GM19452 (cell line): ENCODE measurements around the gene COL16A1.

Experiments used
- ATAC-seq: cut with Tn5 transposase; IDR thresholded peaks from one replicate; pipeline ENCODE4 v1.9.1; 2021; ENCODE audit not compliant: unreplicated experiment

COL16A1 gene

DNA sequence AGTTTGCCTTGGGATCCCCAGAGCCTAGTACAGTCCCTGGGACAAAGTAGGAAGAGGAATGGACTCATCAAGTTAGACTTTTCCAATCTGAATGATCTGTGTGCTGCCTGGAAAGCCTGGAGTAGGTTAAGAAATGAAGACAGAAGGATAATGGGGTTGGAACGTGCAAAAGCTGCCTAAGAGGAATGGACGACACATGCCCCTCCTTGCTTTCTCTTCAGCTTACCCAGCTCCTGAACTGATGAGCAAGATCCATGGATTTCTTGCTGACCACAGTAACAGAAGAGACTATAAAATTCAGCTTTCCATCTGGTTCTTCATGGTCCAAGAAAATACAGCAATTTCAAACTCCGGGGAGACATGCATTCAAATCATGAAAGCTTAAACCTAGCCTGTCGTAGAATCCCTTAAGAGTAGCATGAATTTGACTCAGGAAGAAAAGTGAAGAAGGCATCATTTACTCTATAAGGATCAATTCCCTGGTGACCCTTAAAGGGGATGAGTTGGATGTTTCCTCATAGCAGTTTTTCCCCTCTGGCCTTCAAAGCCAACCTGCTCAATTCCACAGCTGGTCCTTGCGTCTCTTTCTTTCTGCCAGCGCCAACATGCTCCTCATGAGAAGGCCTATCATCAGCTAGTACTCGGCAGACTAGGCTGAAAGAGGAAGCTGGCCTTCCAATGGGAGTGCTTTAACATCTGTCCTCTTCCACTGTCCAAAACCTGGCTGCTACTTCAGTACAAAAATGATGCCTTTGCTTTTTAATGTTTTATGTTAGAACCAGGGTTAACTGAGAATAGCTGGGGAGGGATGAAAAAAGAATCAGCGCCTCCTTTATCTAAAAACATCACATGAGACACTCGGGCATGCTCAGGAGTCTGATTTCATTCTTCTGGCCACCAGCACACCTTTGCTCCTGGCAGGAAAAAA is 53.4 kb downstream of the COL16A1 start:
- no peak for ATAC-seq

DNA sequence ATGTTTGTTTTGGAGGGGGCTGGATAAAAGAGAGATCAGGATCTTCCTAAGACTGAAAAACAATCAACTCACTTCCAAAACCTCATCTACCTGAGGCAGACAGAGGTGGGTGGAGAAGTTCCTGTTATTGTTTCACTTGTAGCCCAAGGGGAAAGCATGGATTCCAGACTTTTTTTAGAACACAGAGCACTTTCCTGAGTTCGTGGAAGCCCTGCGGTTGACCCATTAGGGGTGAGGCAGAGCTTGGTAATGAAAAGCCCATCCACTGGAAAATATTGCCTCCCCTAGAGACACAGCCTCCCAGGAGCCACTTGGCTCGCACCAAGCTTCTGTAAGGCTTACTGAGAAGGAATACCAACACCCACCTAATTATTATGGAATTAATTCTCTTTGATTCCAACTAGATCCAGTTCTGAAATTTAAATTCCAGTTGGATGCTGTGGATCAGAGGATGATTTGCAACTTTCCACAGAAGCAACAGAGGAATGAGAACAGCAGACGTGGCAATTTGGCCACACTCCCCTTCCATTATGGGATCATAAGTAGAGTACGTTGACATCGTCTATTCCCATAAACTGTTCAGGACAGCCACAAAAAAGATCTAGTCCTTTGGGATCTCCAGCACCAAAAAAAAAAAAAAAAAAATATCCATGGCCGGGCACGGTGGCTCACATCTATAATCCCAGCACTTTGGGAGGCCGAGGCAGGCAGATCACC is 55.0 kb downstream of the COL16A1 start:
- no peak for ATAC-seq

DNA sequence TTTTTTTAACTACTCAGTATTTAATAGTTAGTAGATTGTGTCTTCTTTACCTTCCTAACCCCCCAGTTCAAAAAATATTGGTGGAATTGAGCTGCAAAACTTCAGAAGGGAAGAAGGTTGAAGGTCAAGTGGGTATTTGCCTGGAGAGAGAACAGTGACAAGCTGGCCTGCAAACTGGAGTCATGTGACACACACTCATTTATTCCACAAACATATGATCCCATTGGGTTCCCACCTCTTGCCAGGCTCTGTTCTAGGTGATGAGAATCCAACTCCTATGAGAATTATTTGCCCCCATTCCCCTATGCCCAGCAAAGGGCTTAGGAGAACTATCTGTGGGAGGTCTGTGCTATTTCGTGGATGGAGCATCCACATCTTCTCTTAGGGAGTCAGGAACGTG is 55.6 kb downstream of the COL16A1 start:
- no peak for ATAC-seq

DNA sequence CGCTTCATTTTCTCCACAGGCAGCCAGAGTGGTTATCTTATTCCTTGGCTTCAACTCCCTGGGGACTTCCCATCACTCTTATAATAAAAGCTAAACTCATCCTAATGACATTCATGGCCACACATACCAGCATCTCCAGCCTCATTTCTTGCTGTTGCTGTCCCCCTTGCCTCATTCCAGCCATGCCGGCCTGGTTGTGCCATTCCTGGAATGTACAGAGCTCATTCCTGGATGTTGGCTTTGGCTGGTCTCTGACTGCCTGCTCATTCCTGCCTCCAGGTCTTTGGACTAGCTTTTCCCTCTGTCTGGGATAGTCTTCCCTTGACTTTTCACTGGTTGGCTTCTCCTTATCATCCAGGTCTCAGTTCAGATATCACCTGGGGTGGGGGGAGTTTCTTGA is 56.7 kb downstream of the COL16A1 start:
- no peak for ATAC-seq

DNA sequence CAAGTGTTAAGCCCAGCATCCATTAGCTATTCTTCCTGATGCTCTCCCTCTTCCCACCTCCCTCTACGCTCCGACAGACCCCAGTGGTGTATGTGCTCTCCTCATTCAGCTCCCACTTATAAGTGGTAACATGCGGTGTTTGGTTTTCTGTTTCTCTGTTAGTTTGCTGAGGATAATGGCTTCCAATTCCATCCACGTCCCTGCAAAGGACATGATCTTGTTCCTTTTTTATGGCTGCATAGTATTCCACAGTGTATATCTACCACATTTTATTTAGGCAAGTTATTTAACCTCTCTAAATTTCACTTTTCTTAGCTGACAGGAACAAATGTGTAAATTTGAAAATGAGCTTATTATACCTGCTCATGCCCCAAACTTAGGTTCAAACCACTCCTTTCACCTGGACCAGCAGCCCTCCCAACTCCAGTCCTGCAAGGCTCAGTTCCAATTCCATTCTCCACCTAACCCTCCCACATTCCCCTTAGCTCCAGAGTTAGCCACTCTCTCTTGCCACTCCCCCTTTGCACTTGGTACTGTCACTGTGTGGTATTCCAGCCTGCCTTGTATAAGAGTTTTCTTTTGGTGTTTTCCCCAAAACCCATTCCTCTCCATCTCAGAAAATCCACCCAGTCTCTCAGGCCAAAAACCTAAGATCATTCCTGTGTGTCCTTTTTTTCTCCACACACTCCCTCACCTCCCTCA is 57.4 kb downstream of the COL16A1 start:
- ATAC-seq: no peak

DNA sequence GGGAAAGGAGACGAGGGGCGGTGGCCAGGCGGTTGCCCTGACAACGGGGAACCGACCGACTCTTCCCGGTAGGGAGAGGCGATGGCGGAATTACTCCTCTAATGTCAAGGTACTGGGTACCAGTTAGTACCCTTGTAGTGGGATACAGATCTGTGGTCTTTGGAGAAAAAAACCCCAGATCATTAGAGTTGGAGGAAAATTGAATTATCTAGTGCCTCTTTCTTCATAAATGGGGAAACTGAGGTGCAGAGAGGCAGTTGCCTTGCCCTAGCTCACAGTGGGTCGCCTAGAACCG is 58.6 kb downstream of the COL16A1 start:
- ATAC-seq: no peak

DNA sequence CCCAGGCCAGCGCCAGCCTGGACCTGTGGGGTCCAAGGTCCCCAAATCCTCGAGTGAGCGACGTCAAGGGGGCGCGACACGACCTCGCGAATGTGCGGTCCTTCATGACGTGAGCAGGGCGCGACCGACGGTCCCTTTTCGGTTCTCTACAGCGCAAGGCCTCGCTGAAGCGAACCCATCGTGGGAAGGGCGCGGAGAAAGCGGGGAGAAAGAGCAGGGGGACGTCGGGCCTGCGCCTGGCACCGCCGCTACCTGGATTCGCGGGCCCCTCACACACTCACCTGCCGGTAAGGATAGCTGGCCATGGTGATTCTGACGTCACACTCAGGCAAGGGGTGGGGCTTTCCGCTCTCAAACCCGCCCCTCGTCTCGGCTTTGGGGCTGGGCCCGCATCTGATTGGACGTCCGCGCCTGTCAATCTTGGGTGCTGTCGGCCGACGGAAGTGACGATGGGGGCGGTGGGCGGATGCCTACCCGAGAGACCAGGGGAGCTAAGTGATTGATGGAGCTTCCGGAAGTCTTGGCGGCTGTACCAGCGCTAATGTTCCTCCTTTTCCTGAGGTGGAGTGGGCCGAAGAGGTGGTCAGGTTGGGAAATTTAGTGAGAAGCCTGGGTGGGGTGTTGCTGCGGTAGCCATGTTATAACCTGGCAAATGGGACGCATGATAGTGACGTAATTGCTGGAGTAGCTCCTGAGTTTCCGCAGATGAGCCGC is 59.1 kb downstream of the COL16A1 start, which contains the start of gene PEF1:
Gene PEF1, minus strand, starts transcription at position 317 of the 714 bp plus-strand sequence. Its CDS starts 12 bp downstream, at position 305.
- ATAC-seq: peak; percentile 83

DNA sequence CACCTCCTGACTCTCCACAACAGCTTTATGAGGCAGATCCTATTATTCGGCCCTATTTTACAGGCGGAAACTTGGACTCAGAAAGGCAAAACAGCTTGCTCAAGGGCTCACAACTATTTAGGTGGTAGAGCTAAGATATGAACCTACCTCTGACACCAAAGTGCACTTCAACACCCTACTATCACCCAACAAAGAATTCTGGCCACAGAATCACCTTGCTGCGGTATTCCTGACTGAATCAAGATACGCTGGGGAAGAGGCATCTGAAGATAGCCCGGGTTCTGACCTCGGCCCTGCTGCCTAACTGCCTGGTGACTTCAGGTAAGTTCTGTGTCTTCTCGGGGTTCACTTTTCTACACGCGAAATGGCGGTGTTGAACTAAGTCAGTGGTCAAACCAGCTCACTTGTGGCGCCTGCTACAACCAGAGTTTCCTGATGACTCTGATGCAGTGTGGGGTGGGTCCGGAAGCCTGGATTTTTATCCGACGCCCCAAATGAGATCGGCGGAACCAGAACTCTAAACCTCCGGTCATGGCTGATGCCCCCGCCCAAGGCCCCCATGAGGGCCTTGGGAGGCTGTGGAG is 59.7 kb downstream of the COL16A1 start:
- no peak for ATAC-seq

DNA sequence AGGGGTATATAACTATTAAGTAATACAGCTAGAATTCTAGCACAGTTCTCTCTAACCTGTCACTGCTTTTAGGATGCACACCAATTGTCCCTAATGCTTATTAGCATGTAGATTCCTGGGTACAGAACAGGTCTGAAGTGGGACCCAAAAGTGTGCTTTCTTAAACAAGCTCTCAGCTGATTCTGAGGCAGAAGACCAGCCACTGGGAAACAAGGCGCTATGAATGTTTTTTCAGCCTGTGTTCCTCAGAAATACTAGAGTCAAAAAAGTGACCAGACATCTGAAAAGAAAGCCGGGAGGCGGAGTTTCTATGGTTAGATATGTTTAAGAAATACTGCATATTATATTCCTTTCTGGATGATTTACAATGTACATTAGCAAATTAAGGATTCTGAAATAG is 60.9 kb downstream of the COL16A1 start:
- ATAC-seq: no peak

DNA sequence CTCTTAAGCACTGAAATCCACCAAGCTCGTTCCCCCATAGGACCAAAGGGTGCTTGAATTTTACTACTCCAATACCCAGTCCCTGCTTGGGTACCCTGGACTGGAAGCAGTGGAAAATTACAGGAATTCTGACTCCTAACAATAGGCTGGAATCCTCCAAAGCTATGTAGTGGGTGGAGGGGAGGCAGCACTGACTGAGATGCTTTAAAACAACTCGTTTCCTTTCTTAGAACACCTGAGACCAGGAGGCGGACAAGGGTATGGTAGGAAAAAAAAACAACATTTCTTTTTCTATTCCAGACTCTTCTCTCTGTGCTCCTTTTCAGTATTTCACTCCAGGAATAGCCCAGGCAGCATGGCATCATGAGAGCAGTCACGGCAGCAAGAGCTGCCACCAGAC is 61.5 kb downstream of the COL16A1 start:
- no peak for ATAC-seq

DNA sequence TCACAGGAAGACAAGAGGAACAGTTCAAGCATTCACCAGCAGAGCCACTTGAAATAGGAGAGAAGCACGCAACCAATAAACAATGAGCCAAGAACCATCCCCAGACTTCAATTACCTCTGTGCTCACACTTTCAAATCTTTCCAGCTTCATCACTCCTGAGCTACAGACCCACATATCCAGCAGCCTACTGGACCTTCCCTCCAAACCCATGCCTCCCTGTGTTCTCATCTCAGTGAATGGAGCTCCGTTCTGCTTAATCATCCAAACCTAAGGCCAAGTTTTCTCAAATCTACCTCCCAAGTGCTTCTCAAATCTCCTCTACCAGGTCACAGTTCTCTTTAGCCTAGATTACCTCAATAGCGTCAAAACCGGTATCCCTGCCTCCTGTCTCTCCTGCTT is 62.9 kb downstream of the COL16A1 start:
- no peak for ATAC-seq

DNA sequence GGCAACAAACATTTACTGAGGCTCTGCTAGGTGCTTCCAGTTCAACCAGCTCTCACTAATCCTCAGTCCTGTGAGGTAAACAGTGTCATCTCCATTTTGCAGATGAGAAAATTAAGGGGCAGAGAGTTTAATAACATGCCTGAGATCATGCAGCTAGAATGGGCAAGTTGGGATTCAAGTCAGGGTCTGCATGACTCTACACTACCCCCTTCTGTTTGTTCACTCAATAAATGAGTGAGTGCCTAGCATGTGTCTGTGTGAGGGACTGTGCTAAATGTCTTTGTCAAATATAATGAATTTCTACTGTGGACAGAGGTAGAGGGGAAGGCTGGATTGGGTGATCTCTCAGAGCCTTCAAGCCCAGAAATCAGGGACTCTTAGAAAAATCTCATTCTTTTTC is 63.6 kb downstream of the COL16A1 start:
- no peak for ATAC-seq

DNA sequence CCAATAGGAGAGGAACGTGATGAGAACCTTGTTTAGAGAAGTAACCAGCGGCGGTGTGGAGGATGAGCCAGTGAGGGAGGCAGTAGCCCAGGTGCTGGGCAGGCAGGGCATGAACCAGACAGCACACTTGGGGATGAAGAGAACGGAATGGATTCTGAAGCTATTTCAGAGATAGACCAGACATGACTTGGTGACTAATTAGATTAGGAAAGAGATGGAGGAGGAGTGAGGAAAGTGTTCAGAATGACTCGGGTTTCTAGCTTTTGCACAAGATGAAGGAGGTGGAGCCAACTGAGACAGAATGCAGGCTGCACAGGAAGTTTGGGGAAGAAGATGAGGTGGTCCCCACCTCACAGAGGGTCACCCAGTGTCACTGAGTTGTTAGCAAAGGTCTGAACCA is 64.3 kb downstream of the COL16A1 start:
- ATAC-seq: no peak

DNA sequence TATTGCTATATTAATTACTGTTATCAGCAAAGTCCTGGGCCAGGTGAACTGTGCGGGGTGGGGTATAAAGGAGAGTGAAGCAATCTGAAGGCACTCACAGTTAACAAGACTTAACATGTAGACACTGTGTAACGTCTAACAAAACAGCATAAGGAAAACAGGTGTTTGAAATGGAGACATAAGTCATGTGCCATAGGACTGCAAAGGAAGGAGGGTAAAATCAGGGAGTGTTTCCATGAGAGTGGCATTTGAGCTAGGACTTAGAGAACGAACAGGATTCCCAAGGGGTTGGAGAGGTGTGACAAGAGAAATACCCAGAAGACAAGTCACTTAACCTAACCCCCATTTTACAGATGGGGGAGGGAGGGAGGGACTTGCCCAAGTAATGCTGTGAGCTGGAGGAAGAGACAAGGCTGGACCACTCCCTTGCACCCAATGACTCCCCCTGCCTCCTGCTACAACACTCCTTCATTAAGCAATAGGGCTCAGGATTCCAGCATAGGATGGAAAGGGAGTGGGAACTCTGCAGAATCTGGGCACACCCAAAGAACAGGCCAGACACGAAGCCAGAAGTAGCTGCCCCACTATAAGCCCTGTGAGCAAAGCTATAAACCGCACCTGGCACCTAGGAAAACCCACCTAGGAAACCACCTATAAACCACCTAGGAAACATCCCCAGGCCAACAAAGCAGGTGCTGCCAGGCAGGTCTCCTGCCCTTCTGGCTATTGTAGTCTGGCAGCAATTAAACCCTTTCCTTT is 65.7 kb downstream of the COL16A1 start:
- ATAC-seq: no peak

DNA sequence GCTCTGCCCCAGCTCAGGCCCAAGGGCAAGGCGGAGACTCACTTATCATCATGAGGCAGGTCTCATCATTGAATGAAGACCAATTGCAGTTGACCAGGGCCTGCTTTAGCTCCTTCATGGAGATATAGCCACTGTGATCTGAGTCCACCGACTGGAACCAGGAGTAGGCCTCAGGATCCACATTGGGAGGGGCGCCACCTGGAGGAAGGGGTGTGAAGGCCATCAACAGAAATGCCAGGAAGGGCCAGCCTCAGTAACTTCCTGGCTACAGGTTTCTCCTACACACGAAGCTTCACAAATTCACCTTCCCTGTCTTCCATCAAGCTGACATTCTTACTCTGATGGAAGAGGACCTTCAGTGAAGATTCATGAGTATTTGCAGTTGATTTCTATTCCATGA is 70.7 kb downstream of the COL16A1 start:
- no peak for ATAC-seq

DNA sequence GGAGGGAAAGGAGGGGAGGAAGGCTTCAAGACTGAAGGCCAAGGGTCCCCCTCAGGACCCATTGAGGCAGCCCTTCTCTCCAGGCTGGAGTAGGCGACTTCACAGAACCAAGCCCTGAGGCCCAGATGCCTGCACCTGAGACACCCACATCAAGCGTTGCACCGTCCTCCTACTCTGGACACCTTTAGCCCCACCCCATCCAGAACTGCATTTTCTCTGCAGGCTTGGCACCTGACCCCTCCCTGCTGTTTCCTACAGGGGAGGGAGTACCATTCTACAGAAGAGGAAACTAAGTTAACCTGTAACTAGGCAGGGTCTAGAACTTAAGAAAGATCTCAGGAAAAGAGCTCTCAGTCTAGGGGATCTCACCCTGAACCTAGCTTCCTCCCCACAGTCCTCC is 71.2 kb downstream of the COL16A1 start:
- ATAC-seq: no peak

DNA sequence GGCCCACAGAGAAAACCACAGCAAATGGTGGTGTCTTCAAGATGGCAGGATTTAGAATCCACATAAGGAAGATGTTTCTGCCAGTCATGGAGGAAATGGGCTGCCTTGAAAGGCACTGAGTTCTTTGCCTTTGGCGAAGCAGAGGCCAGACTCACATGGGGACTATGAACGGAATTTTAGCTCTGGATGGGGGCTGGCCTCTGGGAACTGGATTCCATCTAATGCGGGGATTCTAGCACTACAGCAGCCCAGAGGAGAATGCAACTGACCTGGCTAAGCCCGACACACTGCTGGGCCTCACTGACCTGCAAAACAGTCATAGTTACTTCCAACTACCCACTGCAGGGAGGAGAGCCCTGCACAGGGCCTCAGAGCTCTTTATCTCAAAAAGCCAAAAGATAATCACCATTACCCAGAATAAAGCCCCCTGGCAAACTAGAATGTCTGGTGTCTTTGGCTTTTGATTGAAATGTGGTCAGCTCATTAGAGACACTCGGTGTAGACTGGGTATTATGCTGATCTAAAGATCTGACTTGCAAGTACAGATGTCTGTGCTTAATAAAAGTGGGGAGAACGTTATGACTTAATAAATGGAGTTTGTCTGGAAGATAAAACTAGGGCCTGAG is 74.8 kb downstream of the COL16A1 start:
- no peak for ATAC-seq

DNA sequence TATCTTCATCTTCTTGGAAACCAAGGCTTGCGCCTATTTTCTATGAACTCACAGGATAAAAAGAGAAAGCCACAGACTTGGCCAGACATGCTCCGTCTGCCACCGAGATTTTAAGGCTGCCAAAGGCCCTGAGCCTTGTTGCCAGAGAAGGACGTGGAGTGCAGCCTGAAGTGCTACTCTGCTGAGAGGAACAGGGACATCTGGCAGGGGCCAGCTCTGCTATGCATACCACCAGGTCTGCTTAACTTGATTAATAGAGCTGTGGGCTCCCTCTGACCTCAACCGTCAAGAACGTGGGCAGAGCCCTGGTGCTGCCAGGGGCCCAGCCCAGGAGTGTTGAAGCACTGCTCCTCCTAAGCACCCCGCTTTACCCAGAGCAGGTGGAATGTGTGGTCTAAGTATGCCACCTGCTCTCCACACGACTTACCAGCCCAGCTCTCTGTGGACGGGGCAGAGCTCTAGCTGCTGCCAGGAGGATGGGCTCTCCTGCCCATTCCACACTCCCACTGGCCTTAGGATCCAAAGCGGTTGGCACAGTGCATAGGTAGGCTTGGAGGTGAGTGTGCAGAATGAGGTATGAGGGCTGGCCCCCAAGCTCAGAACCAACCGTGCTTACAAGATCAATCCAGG is 75.8 kb downstream of the COL16A1 start:
- ATAC-seq: no peak

DNA sequence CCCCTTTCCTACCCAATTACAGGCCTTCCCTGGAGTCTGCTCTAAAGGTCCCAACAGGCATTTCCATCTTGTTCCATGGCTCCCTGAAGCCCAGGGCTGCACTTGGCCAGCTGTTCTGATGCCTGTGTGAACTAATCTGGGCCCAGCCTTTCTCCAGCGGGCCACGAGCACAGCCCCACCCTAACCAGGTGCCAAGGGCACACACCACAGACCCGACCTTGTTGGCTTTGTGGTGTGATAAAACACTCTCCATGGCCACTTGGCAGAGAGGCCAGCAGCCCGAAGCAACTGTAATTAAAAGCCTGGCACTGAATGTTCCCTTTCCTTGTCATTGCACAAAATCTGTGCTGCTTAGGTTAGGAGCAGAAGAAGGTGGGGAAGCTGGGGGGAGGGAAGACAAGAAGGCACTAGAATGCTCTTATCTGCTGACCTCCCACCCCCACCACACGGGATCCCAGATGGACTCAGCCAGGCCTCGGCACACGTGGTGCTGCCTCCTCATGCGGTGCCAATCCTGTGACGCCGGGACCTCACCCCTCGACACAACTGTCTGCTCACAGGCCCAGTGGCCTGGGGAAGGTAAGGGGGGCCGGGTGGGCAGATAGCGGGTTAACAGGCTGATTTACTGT is 76.4 kb downstream of the COL16A1 start:
- no peak for ATAC-seq
